Measurements from ENCODE around the gene SLC25A38.
A peak's percentile ranks its signal among the peaks of the same experiment; 100 is the strongest.
"Not testable (repeated sequence)": the region's sequence is repeated elsewhere in the genome, so short reads cannot be mapped to it uniquely, and the experiment has no call there.

Gene SLC25A38

GRCh38 chr3:39383045-39383880 is at the start of gene SLC25A38:
SLC25A38 (plus strand) TSS chr3:39383370; CDS start chr3:39383725, 355 bp downstream.
- FAIRE-seq (no peak), DNase-seq (ENCODE audit: low spot score) (peak; percentile 90)

GRCh38 chr3:39333607-39334006 is 49.6 kb upstream of the SLC25A38 start:
- FAIRE-seq = no peak

GRCh38 chr3:39334205-39334604 is 49.0 kb upstream of the SLC25A38 start:
- DNase-seq (ENCODE audit: low spot score) = no peak
- no peak for FAIRE-seq

More at GRCh38 chr3:39333607-39334006, 49.6 kb upstream of the SLC25A38 start:
- DNase-seq (ENCODE audit: low spot score) = no peak

- DNase-seq (ENCODE audit: low spot score) (no peak), FAIRE-seq (no peak)
Observed at GRCh38 chr3:39338201-39338600, 45.0 kb upstream of the SLC25A38 start.

GRCh38 chr3:39339086-39339485 is 44.1 kb upstream of the SLC25A38 start:
- DNase-seq (ENCODE audit: low spot score) = no peak
- FAIRE-seq = no peak

GRCh38 chr3:39343076-39343717 is 40.0 kb upstream of the SLC25A38 start:
- no peak for DNase-seq (ENCODE audit: low spot score)
- FAIRE-seq = no peak

- DNase-seq (ENCODE audit: low spot score) (no peak), FAIRE-seq (no peak)
Observed at GRCh38 chr3:39343760-39344159, 39.4 kb upstream of the SLC25A38 start.

- DNase-seq (ENCODE audit: low spot score) (no peak), FAIRE-seq (no peak)
Observed at GRCh38 chr3:39344746-39345344, 38.3 kb upstream of the SLC25A38 start.

GRCh38 chr3:39346785-39347585 is 36.2 kb upstream of the SLC25A38 start:
- DNase-seq (ENCODE audit: low spot score) = no peak

GRCh38 chr3:39347586-39347876 is 35.6 kb upstream of the SLC25A38 start:
- FAIRE-seq = no peak
- DNase-seq (ENCODE audit: low spot score) = no peak

More at GRCh38 chr3:39346785-39347585, 36.2 kb upstream of the SLC25A38 start:
- no peak for FAIRE-seq

GRCh38 chr3:39349080-39349479 is 34.1 kb upstream of the SLC25A38 start:
- no peak for FAIRE-seq
- DNase-seq (ENCODE audit: low spot score) = no peak

- FAIRE-seq (no peak), DNase-seq (ENCODE audit: low spot score) (no peak)
Observed at GRCh38 chr3:39350714-39351113, 32.5 kb upstream of the SLC25A38 start.

GRCh38 chr3:39351134-39351533 is 32.0 kb upstream of the SLC25A38 start:
- DNase-seq (ENCODE audit: low spot score); FAIRE-seq: not testable (repeated sequence)

GRCh38 chr3:39353168-39353927 is 29.8 kb upstream of the SLC25A38 start:
- FAIRE-seq; DNase-seq (ENCODE audit: low spot score): not testable (repeated sequence)

- DNase-seq (ENCODE audit: low spot score) = no peak
- no peak for FAIRE-seq
Observed at GRCh38 chr3:39358333-39358732, 24.8 kb upstream of the SLC25A38 start.

GRCh38 chr3:39361252-39361927 is 21.8 kb upstream of the SLC25A38 start:
- FAIRE-seq = no peak
- no peak for DNase-seq (ENCODE audit: low spot score)

- DNase-seq (ENCODE audit: low spot score) (no peak), FAIRE-seq (no peak)
Observed at GRCh38 chr3:39362192-39362591, 21.0 kb upstream of the SLC25A38 start.

- no peak for FAIRE-seq
Observed at GRCh38 chr3:39362812-39363211, 20.4 kb upstream of the SLC25A38 start.

GRCh38 chr3:39370450-39370849 is 12.7 kb upstream of the SLC25A38 start:
- not testable (repeated sequence) for DNase-seq (ENCODE audit: low spot score); FAIRE-seq

More at GRCh38 chr3:39362812-39363211, 20.4 kb upstream of the SLC25A38 start:
- no peak for DNase-seq (ENCODE audit: low spot score)

GRCh38 chr3:39372833-39373232 is 10.3 kb upstream of the SLC25A38 start:
- DNase-seq (ENCODE audit: low spot score) (no peak), FAIRE-seq (no peak)
